GM18508 (cell line): ENCODE results near the gene SYNGR3.

Experiments
- ATAC-seq: cut with Tn5 transposase; IDR thresholded peaks from one replicate; pipeline ENCODE4 v1.9.1; 2021; ENCODE audit warnings: moderate number of reproducible peaks; ENCODE audit not compliant: insufficient read depth, unreplicated experiment

The SYNGR3 gene

GRCh38 chr16:1975432-1976215 is 14.1 kb upstream of the SYNGR3 start:
- ATAC-seq, result no peak

DNA sequence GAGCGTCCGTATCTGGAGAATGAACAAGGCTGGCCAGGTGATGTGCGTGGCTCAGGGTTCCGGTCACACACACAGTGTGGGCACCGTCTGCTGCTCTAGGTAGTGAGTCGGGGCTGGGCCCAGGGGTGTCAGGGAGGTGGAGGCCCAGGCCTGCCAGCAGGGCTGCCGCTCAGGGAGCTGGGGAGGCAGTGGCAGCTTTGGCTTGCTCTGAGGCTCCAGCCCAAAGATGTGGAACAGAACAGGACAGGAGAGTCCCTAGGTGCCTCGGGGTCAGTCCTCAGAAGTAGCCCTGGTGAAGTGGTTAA is 13.6 kb upstream of the SYNGR3 start:
- ATAC-seq, result no peak

DNA sequence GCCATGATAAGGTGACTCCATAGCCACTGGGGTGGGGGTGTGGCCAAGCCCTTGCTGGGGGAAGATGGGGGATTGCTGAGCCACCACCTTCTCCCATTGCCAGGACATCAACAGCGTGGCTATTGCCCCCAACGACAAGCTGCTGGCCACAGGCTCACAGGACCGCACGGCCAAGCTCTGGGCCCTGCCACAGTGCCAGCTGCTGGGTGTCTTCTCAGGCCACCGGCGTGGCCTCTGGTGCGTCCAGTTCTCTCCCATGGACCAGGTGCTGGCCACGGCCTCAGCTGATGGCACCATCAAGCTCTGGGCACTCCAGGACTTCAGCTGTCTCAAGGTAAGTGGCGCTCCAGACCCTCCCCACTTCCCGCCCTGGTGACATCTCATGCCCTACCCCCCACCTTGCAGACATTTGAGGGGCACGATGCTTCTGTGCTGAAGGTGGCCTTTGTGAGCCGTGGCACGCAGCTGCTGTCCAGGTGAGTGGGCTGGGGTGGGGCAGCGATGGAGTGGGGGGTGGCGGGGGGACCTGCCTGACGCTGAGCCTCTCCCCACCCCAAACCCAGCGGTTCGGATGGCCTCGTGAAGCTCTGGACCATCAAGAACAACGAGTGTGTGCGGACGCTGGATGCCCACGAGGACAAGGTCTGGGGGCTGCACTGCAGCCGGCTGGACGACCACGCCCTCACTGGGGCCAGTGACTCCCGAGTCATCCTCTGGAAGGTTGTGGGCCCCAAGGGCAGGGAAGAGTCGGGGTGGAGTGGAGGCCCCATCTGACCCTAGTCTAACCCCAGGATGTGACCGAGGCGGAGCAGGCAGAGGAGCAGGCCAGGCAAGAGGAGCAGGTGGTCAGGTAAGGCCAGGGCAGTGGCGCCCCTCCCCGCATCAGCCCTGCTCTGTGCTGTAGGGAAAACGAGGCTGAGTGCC is 12.6 kb upstream of the SYNGR3 start:
- no peak for ATAC-seq

DNA sequence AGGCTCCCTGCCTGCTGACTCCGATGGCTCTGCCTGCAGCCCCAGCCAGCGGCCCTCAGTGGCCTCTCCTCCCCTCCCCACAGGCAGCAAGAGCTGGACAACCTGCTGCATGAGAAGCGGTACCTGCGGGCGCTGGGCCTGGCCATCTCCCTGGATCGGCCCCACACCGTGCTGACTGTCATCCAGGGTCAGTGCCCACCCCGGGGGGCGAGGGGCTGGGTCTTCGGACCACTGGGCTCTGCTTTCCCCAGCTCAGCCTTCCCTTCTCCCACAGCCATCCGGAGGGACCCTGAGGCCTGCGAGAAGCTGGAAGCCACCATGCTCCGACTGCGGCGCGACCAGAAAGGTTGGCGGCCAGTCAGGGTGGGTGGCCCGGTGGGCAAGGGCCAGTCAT is 11.9 kb upstream of the SYNGR3 start:
- ATAC-seq, result no peak

DNA sequence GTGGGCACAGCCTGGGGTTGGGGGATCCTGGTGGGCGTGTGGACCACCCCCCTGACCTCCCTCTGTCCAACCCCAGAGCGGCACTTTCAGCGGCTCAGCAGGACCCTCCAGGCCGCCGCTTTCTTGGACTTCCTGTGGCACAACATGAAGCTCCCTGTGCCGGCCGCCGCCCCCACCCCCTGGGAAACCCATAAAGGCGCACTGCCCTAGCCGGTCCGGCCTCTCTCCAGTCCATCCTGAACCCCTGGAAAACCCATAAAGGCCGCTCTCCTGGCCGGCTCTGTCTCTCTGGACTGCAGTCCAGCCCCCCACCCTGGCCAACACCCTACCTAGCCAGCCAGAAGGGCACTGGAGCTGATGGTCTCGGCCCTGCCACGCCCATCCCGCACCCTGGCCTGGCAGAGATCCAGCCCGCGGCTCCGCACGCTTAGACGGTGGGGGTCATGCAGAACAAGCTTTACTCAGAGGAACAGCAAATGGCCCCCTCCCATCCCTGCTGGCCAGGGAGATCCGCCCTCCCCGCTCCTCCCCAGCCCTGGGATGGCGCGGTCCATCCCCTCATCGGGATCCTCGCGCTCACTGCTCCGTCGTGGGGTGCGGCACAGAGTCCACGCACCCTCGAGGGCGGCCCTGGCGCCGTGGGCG is 11.2 kb upstream of the SYNGR3 start:
- no peak for ATAC-seq

GRCh38 chr16:1979271-1980029 is 10.3 kb upstream of the SYNGR3 start:
- no peak for ATAC-seq

DNA sequence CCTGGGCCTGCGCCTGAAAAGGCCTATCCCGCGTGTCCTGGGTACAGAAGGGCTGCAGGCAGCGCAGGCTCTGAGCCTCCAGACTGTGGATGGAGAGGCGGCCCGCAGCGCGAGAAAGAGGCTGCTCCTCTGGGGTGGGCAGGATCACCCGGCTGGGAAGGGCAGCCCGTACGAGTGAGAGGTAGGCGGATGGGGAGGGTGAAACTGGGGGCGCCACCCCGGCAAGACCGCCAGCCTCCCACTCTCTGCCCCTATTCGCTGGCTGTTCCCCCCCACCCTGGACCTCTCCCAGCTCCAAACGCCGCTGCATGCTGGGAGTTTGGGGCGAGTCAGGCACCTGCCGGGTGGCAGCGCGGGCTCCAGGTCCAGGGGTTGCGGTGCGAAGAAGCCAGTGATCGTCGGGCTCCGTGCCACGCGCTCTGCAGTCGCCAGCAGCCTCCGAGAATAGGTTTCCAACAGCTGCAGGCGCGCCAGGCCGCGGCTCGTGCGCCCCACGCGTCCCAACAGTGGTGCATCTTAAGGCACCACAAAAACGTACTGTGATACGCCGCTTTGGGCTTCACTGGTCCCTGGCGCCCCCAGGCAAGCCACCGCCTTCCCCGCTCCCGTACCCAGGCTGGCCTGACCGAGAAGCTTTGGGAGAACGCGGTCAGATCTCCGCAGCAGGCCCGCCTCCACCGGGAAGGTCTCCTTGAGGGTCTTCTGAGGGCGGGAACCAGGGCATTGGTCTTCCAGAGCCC is 9.6 kb upstream of the SYNGR3 start:
- no peak for ATAC-seq

DNA sequence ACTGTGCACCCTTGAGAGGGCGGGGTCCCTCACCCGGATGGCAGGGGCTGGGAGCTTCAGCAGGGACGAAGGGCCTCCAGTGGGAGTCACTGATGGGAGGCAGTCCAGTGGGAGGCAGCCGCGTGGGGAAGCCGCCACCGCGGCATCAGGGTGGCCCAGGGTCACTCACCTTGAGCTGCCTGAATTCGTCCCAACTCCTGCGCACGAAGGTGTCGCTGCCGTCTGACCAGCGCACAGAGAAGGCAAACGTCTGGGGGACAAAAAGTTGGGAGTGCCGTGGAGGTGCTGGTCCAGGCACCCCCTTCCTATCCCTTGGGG is 9.0 kb upstream of the SYNGR3 start:
- no peak for ATAC-seq

DNA sequence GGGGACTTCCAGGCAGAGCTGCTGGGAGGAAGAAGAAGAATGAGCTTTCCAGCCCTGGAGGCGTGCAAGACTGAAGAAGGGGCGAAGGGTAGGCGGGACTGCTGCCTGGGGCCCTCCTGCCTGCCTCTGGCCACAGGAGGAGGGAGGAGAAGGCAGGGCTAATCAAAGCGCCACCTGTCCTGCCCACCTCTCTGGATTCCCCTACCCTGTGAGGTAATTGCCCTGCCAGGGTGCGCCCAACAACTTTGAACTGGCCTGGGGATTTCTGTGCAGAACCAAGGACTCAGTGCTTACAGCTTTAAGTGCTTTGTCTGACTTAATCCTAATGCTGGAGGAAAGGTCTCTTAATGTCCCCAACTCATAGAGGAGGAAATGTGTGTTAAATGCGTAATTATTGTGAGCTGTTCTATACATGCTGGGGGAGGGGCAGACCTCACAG is 8.4 kb upstream of the SYNGR3 start, which contains the start of gene NOXO1:
Gene NOXO1, minus strand, starts transcription at position 72 of the 439 bp plus-strand sequence. CDS start 290 bp downstream, outside the sequence.
- no peak for ATAC-seq

DNA sequence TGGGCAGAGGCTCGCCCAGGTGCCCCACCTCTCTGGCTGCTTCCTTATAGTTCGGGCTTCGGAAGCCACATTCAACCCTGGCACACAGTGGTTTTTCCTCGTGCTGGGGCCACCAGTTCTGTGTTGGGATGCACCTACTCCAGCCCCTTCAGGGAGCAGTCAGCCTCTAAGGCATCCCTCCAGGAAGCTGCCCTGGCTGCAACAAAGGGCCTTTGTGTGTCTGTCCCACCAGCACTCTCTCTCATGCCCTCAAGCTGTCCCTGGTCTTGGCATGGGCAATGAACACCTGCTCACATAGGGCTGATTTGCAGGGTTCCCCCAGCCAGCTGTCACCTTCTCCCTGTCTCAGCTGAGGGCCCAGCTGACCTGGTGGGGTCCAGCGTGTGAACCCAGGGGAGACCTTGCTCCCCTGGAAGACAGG is 7.7 kb upstream of the SYNGR3 start:
- no peak for ATAC-seq

- no peak for ATAC-seq
Measured at GRCh38 chr16:1982991-1983543, 6.7 kb upstream of the SYNGR3 start.

DNA sequence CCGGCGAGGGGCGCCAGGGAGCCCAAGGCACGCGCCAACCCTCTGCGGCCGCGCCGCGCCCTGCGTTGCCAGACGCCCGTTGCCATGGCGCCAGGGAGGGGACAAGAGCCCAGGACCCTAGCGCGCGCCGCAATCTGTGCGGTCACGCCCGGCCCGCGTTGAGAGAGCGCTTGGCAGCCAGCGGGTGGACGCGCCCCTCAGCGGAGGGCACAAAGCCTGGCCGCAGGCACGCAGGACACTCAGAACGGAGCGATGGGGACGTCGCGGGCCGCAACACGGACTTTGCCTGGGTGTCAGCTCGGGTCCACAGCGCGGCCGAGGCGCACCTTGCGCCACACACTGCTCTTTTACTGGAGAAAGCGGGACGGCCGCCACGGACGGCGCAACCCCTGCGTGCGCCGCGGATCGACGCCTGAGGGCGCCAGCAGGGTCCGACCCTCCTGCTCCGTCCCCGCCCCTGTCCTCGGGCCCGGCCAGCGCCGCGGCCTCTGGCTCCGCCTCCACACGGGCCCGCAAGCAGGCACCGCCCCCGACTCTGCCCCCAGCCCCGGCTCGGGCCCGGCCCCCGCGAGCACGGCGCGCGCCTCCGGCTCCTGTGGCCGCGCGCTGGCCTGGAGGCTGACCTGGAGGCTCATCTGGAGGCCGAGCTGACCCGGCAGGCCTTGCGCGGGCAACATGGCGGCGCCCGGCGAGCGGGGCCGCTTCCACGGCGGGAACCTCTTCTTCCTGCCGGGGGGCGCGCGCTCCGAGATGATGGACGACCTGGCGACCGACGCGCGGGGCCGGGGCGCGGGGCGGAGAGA is 6.0 kb upstream of the SYNGR3 start, which contains the start of gene GFER:
Gene GFER, plus strand, starts transcription at position 650 of the 803 bp plus-strand sequence. Its CDS starts 26 bp downstream, at position 676.
- ATAC-seq, result no peak

DNA sequence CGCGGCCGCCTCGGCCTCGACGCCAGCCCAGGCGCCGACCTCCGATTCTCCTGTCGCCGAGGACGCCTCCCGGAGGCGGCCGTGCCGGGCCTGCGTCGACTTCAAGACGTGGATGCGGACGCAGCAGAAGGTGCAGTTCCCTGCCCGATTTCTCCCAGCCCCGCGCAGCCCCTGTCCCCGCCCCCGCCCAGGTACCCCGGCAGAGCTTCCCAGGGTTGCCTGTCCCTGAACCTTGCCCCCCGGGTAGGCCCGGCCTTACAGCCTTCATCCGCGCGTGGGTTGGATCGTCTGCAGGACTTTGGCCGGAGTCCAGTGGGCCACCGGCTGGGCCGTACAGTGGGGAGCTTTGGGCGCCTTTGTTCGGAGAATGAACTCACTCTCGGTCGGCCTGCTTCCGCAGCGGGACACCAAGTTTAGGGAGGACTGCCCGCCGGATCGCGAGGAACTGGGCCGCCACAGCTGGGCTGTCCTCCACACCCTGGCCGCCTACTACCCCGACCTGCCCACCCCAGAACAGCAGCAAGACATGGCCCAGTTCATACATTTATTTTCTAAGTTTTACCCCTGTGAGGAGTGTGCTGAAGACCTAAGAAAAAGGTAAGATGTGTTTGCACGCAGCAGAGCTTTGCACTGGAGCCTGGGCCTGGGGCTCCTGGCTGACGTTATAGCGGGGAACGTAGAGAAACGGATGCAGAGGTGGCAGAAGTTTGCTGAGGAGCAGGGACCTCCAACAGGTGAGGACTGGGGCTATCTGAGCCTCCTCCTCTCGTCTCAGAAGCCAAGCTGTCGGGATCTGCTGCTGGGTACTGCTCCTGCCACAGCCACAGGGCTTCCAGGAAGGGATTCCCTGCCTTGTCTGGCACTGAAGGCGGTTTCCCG is 5.2 kb upstream of the SYNGR3 start:
- no peak for ATAC-seq

DNA sequence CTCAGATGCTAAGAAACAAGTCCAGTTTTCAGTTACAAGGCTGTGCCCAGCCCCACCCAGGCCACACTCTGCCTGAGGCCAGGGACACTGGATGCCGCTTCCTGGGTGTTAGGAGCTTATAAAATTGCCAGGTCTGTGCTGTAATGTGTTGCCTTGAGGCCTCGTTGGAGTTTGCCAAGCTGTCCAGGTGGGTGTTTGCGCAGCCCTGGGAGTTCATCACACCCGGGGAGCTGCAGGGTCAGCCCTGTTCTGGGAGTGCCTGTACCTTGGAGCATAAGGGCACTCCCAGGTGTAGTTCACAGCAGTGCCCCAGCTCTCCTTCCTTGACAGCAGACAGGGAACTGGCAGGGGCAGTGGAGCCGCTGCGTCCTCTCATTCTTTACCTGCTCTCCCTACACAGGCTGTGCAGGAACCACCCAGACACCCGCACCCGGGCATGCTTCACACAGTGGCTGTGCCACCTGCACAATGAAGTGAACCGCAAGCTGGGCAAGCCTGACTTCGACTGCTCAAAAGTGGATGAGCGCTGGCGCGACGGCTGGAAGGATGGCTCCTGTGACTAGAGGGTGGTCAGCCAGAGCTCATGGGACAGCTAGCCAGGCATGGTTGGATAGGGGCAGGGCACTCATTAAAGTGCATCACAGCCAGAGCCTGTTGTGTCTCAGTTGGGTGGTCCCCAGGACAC is 4.2 kb upstream of the SYNGR3 start:
- no peak for ATAC-seq

DNA sequence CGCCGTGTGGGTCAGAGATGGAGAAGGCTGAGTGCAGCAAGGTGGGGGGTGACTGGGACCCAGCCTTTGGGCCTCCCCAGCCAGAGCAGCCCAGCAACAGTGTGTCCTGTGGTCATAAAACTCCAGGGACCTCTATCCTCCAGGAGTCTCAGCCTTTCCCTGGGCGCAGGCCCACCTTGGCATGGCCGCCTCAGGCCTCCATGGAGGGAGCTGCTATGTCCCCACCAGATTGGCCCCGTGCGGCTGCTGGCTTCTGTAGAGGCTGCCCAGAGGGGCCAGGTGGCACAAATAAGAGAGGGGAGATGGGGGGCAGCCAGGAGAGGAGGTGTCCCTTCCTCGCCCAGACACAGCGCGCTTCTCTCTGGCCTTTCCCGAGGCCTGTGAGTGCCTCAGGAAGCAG is 2.6 kb upstream of the SYNGR3 start:
- no peak for ATAC-seq

GRCh38 chr16:1990101-1990350 is 256 bp downstream of the SYNGR3 start:
- no peak for ATAC-seq
